Measurements from ENCODE around the gene INSM1.

The INSM1 gene

GRCh38 chr20:20362774-20363433 is 5.0 kb upstream of the INSM1 start:
- DNase-seq: no peak

- DNase-seq: no peak
Measured at GRCh38 chr20:20363434-20363798, 4.5 kb upstream of the INSM1 start.

- DNase-seq: no peak
Measured at GRCh38 chr20:20363799-20364592, 3.9 kb upstream of the INSM1 start.

GRCh38 chr20:20364593-20365479 is 3.1 kb upstream of the INSM1 start:
- no peak for DNase-seq

GRCh38 chr20:20365480-20366161 is 2.3 kb upstream of the INSM1 start:
- no peak for DNase-seq

GRCh38 chr20:20366551-20366875 is 1.4 kb upstream of the INSM1 start:
- DNase-seq: no peak

- no peak for DNase-seq
Measured at GRCh38 chr20:20366876-20367574, 879 bp upstream of the INSM1 start.

GRCh38 chr20:20368418-20369249 is 730 bp downstream of the INSM1 start:
- no peak for DNase-seq

- DNase-seq: no peak
Measured at GRCh38 chr20:20369250-20370093, 1.6 kb downstream of the INSM1 start.

- no peak for DNase-seq
Measured at GRCh38 chr20:20370094-20370575, 2.2 kb downstream of the INSM1 start.

GRCh38 chr20:20371083-20371482 is 3.2 kb downstream of the INSM1 start:
- no peak for DNase-seq

GRCh38 chr20:20371681-20372080 is 3.8 kb downstream of the INSM1 start:
- no peak for DNase-seq

- peak; percentile 35 for DNase-seq
Measured at GRCh38 chr20:20373091-20373571, 5.2 kb downstream of the INSM1 start.

- no peak for DNase-seq
Measured at GRCh38 chr20:20375862-20376261, 8.0 kb downstream of the INSM1 start.

- DNase-seq: no peak
Measured at GRCh38 chr20:20386192-20386591, 18.3 kb downstream of the INSM1 start.

GRCh38 chr20:20390393-20390792 is 22.5 kb downstream of the INSM1 start:
- DNase-seq: no peak

- no peak for DNase-seq
Measured at GRCh38 chr20:20391115-20391514, 23.2 kb downstream of the INSM1 start.

- no peak for DNase-seq
Measured at GRCh38 chr20:20391766-20392165, 23.9 kb downstream of the INSM1 start.

GRCh38 chr20:20393207-20394120 is 25.6 kb downstream of the INSM1 start:
- peak; percentile 3 for DNase-seq
